ENCODE data around the gene SLC22A15.

The SLC22A15 gene

GRCh38 chr1:116099379-116099778, 123.1 kb downstream of the SLC22A15 start:
- no peak for DNase-seq (ENCODE audit: extremely low read depth in 1 of 2, low read depth in 1 of 2)

DNA sequence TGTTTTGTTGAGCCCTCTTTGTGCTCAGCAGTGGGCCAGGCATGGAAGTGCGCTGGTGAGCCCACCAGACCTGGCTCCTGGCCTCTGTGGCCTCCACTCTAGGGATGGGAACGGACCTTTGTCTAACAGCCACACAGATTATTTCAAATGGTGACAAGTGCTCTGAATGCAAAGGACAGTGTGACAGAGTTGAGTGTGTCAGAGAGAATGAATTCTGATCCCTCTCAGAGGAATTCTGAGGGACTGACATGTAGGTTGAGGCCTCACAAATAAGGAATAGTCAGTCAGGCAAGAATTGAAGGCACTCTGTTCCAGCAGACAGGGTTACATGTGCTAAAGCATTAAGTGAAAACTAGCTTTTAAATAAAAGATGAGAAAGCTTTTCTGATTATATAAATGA, 123.6 kb downstream of the SLC22A15 start:
- DNase-seq (ENCODE audit: extremely low read depth in 1 of 2, low read depth in 1 of 2), result no peak

GRCh38 chr1:116104667-116105066, 128.4 kb downstream of the SLC22A15 start:
- no peak for DNase-seq (ENCODE audit: extremely low read depth in 1 of 2, low read depth in 1 of 2)

DNA sequence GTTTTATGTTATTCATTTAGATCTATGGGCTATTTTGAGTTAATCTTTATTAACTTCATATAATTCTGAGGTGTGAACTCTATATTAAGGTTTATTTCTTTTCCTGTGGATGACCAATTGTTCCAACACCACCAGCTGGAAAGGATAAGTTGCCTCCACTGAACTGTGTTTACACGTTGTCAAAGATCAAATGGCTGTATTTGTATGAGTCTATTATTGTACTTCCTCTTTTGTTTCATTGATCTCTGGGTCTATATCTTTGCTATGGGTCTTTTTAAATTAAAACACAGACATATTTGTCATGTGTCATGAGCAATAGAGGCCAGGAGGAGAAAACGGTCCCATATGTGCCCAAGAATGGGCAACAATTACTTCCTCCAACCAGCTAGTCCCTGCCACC, 129.7 kb downstream of the SLC22A15 start:
- no peak for DNase-seq (ENCODE audit: extremely low read depth in 1 of 2, low read depth in 1 of 2)

GRCh38 chr1:116106646-116107045, 130.3 kb downstream of the SLC22A15 start:
- no peak for DNase-seq (ENCODE audit: extremely low read depth in 1 of 2, low read depth in 1 of 2)

DNA sequence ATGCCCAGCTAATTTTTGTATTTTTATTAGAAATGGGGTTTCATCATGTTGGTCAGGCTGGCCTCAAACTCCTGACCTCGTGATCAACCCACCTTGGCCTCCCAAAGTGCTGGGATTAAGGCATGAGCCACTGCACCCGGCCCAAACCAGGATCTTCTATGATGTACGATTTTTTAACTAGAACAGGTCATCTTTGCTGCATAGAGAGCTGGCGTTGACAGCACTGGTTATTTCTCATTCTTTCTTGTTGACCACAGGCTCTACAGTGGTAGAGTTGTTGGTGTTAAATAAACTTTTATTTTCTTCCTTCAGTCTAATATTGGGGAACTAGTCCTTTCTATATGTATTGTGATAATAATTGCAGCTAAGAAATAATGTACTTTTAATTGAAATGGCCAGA, 131.1 kb downstream of the SLC22A15 start:
- no peak for DNase-seq (ENCODE audit: extremely low read depth in 1 of 2, low read depth in 1 of 2)

DNA sequence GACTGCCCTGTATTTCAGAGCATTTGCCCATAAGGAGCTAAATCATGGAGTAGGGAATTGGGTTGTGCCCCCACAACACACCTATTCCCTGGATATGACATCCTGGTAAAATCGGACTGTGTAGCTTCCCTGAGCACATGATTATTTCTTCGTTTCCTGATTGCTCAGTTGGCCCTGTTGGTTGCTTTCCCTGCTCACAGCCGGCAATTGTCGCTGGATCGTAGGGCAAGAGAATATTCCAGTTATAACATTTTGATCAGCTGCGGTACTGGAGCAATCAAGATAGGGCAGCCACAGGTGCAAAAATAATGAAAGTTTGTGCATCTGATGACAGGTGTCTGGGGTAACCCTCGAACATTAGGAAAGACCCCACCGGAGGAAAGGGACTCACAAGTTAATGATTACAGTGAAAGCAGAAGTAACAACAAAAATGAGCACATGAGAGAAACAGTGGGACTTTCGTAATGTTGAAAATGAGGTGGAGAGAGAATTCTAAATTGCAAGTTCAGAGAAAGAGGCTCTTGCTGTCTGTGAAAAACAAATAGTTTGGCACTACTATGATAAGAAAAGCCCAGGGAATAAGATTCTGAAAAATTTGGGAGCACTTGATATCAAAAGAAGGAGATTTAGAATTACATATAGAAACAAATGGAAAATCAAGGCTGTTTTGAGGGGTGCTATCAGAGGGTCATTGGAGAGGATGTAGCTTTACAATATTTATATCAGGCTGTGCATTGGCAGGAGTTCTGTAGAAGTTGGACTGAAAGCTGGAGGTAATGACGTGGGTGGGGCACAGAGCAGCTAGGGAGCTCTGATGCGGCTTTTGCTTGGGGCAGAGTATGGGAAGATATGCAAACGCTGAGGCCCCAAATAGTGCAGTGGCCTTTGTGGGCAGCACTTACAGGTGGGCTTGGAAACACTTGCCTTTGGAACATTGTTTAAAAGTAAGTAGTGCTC, 134.5 kb downstream of the SLC22A15 start, which contains the start of gene MAB21L3:
MAB21L3 (plus strand) TSS at position 833 of the 957 bp plus-strand sequence. CDS start 1,217 bp downstream, outside the sequence.
- DNase-seq (ENCODE audit: extremely low read depth in 1 of 2, low read depth in 1 of 2), result no peak

- no peak for DNase-seq (ENCODE audit: extremely low read depth in 1 of 2, low read depth in 1 of 2)
These were observed 135.3 kb downstream of the SLC22A15 start for GRCh38 chr1:116111524-116112021.

DNA sequence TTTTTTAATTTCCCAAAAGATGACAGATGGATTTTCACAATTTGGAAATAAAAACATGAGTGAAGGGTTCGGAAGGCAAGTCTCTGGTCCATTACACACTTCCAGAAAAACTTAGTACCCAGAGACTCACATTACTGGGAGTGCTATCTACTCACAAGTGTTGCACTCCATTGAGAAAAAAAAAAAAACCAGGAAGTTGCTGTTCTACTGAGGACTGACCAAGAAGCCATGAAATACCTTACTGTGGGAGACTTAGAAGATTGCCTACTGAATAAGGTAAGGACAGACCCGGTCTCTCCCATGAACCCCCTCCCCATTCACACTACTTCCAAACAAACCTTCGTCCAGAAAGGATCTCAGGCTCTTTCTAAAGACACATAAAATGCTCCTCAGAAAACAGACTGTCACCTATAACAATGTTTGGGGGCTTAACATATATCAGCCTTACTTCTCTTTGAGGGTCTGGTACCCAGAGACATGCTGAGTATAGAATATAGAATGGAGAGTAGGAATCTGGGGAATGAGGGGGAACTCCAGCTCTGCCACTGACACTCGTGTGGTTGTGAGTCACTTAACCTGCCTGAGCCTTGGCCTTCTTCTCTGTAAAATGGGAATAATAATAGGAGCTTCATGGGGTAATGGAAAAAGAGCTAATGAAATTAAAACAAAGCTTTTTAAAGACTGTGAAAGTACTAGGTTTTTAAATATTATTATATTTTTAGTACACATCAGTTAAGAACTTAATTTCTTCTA, 136.3 kb downstream of the SLC22A15 start:
- DNase-seq (ENCODE audit: extremely low read depth in 1 of 2, low read depth in 1 of 2), result no peak

- no peak for DNase-seq (ENCODE audit: extremely low read depth in 1 of 2, low read depth in 1 of 2)
These were observed 137.3 kb downstream of the SLC22A15 start for GRCh38 chr1:116113615-116114014.

- no peak for DNase-seq (ENCODE audit: extremely low read depth in 1 of 2, low read depth in 1 of 2)
These were observed 139.4 kb downstream of the SLC22A15 start for GRCh38 chr1:116115476-116116439.

DNA sequence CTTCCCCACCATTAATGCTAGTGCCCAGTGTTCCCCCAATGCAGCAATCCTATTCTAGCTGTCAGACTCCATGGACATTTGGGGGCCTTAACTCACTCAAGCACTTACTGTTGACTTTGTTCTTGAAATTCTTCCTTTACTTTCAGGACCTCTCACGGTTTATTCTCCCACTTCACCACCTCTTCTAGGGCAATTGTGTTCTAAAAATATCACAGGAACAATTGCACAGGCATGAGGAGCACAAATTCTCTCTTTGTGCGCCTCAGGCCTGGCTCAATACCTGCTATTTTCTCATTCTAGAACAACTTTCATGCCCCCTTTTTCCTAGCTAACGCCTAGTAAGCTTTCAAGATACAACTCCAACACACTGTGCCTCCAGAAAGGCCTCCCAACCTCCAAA, 142.2 kb downstream of the SLC22A15 start:
- DNase-seq (ENCODE audit: extremely low read depth in 1 of 2, low read depth in 1 of 2), result no peak

Data from activated CD8-positive, alpha-beta memory T cell treated with anti-CD3 and anti-CD28 coated beads for 1 hour (primary cell).